ENCODE measurements around the gene RAX.

The RAX gene

GRCh38 chr18:59242906-59243305 is 30.3 kb downstream of the RAX start:
- DNase-seq (ENCODE audit: low read depth), result no peak

- no peak for DNase-seq (ENCODE audit: low read depth)
These were observed 33.6 kb downstream of the RAX start for GRCh38 chr18:59239642-59240041.

- no peak for DNase-seq (ENCODE audit: low read depth)
These were observed 34.9 kb downstream of the RAX start for GRCh38 chr18:59238385-59238784.

GRCh38 chr18:59233017-59233410 is 40.2 kb downstream of the RAX start:
- no peak for DNase-seq (ENCODE audit: low read depth)

- no peak for DNase-seq (ENCODE audit: low read depth)
These were observed 40.8 kb downstream of the RAX start for GRCh38 chr18:59232309-59233016.

- DNase-seq (ENCODE audit: low read depth), result no peak
These were observed 41.4 kb downstream of the RAX start for GRCh38 chr18:59231877-59232276.

- DNase-seq (ENCODE audit: low read depth), result no peak
These were observed 42.1 kb downstream of the RAX start for GRCh38 chr18:59231114-59231513.

- DNase-seq (ENCODE audit: low read depth), result no peak
These were observed 43.4 kb downstream of the RAX start for GRCh38 chr18:59229701-59230443.

GRCh38 chr18:59229191-59229590 is 44.1 kb downstream of the RAX start:
- DNase-seq (ENCODE audit: low read depth), result no peak

GRCh38 chr18:59228351-59228750 is 44.9 kb downstream of the RAX start:
- no peak for DNase-seq (ENCODE audit: low read depth)

- DNase-seq (ENCODE audit: low read depth), result no peak
These were observed 50.9 kb downstream of the RAX start for GRCh38 chr18:59222341-59222740.

GRCh38 chr18:59220784-59221765 is 52.2 kb downstream of the RAX start:
- no peak for DNase-seq (ENCODE audit: low read depth)

- DNase-seq (ENCODE audit: low read depth), result no peak
These were observed 53.0 kb downstream of the RAX start for GRCh38 chr18:59220164-59220783.

- no peak for DNase-seq (ENCODE audit: low read depth)
These were observed 53.5 kb downstream of the RAX start, which contains the start of gene GRP for GRCh38 chr18:59219672-59220163. GRP (plus strand) TSS chr18:59220158; CDS start chr18:59220266, 108 bp downstream.

GRCh38 chr18:59218018-59218417 is 55.2 kb downstream of the RAX start:
- DNase-seq (ENCODE audit: low read depth), result no peak
